SW 1271 (cell line): Measurements from ENCODE around the gene SPAG9.
"Not testable (repeated sequence)": the region's sequence is repeated elsewhere in the genome, so short reads cannot be mapped to it uniquely, and the experiment has no call there.

Experiments used
- DNase-seq, 2 experiments: peaks; one replicate each; lab custom pipeline; 2025; lab: John Stamatoyannopoulos, UW

The SPAG9 gene

DNA sequence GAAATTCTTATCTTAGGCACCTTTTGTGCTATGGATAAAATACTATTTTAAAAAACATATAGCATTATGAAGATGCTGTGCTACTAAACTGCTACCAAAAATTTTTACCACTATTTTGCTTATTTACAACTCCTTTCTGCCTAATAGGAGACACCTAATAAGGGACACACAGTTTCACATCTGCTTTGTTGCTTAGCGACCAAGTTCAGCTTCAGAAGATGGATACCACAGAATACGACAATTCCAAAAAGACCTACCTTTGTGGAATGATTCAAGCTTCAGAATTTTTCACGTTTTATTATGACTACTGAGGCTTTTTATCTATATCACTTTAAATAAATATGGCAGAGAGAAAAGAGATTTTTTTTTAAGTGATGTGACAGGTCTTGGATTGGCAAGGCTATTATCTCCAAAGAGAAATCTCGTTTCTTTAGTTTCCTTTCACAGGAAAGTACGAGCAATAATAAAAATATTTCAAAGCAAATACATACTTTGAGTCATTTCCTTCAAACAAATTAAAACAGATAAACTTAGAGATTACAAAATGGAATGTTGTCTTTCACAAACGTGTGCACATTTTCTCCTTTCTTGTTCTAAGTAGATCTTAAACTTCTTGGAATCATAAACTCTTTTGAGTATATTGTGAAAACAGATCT is 35.4 kb downstream of the SPAG9 start:
- DNase-seq: peak in 1 of 2 experiments; percentile 30

DNA sequence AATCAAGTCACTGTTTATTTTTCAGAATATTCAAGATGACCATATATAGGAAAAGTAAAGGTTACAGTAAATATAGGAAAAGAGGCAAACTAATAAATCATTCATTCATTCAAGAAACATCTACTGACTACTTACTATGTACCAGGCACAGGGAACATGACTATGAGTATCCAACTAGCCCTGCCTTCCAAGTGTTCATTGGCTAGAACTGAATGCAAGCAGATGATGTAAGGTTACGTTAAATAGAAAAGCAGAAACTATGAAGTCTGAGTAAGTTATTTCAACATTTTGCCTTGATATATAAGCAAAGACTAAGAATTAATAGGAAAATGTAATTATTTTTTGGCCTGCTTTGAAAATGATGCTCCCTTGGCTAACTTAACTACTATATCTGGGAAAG is 36.7 kb downstream of the SPAG9 start:
- no peak for DNase-seq

DNA sequence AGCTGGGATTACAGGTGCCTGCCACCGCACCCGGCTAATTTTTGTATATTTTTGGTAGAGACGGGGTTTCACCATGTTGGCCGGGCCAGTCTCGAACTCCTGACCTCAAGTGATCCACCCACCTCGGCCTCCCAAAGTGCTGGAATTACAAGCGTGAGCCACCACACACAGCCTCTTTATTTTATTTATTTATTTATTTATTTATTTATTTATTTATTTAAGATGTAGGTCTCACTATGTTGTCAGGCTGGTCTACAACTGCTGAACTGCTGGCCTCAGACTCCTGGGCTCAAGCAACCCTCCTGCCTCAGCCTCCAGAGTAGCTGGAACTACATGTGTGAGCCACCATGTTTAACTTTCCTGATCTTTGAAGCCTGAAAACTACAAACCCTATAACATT is 37.3 kb downstream of the SPAG9 start:
- DNase-seq: not testable (repeated sequence)

DNA sequence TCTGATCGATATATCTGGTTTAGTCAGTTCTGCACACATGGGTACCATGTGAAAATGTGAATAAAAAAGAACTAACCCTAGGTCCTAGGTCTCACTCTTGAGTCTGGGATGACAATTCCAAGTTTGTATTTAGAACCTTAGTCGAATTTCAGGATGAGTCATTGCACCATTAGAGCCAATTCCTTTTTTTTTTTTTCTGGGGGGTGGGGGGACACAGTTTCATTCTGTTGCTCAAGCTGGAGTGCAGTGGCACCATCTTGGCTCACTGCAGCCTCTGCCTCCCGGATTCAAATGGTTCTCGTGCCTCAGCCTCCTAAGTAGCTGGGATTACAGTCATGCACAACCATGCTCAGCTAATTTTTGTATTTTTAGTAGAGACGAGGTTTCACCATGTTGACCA is 41.6 kb downstream of the SPAG9 start:
- DNase-seq: no peak

DNA sequence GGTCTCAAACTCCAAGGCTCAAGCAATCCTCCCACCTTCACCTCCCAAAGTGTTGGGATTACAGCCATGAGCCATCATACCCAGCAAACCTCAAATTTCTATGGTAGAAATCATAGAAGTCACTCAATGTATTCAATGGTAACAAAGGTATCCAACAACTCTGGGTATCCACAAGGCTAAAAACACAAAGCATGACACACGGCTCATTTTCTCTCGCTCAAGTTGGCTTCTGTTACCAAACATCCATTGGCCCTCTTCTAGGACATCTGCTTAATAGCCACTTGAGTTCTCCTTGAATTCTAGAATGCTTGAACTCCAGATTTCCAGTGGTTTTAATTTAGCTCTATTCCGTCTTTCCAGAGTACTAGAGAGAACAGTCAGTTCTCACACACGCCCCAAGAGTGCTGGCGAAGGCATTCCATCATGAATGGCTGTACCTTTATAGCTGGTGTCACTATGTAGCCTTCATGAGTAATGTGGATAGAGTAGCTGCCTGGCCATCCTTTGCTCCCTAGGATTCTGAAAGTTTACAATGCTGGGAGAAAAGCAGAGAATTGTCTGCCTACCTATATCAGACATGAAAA is 42.6 kb downstream of the SPAG9 start:
- no peak for DNase-seq

DNA sequence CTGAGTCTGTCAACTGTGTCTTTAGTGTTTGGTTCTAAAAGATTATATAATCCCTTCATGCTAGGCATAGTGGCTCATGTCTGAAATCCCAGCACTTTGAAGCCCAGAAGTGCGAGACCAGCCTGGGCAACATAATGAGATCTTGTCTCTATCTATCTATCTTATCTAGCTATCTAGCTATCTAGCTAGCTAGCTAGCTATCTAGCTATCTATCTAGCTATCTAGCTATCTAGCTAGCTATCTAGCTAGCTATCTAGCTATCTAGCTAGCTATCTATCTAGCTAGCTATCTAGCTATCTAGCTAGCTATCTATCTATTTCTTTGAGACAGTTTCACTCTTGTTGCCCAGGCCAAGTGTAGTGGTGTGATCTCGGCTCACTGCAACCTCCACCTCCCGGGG is 43.8 kb downstream of the SPAG9 start:
- no peak for DNase-seq

DNA sequence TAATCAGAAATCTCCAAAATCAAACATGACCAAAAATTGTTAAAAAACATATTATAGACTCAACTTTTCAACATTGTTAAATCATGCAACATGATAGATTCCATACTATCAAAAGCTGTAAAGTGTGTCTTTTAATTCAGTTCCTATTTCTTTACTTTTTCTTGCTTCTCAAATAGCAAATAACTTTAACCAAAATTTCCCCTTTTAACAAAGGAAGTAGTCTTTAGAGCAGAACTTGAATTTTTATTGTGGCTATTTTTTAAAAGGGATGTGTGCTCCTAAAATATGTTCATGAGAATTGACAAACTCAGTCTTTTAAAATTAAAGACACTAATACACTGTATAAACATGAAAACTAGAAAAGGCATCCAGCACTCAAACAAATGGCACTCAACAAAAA is 49.1 kb downstream of the SPAG9 start:
- no peak for DNase-seq

DNA sequence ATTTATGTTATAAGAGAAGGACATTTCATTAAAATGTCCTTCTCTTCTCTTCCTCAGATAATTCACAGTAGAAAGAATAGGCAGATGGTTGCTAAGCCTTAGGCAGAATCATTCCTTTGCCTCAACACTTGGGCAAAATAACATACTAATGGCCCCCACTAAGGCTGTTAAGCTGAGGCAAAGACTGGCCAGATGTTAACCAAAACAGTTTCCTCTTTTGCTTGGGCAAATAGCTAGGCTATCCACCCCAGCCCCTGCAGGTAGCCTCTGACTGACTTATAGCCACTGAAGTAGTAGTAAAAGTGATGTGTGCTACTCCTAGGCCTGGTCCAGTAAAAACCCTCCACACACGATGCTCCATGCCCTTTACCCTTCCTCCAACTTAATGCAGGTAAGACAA is 55.2 kb downstream of the SPAG9 start:
- no peak for DNase-seq

DNA sequence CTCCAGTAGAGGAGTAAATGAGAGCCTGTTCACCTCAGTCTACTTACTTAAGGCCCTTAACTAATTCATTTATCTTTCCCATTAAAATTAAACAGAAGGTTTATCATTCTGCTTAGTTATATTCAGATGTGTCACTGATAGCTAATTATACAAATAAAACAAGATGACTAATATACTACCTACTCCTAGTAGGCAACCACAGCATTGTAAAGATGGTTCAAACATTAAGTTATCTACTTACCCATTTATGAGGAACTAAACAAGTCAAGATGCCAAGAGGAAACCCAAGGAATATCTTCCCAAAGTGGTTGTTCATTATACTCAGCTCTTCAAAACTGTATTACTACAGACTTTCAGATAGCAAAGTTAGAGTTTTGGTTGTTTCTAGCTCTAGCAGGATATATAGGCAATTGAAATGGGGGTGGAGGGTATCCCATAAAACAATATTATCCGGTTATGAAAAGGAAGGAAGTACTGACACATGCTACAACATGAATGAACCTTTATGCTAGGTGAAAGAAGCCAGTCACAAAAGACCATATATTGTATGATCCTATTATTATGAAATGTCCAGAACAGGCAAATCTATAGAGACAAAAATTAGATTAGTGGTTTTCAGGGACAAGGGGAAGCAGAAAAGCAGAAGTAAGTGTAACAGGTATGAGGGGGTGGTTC is 56.5 kb downstream of the SPAG9 start:
- no peak for DNase-seq

DNA sequence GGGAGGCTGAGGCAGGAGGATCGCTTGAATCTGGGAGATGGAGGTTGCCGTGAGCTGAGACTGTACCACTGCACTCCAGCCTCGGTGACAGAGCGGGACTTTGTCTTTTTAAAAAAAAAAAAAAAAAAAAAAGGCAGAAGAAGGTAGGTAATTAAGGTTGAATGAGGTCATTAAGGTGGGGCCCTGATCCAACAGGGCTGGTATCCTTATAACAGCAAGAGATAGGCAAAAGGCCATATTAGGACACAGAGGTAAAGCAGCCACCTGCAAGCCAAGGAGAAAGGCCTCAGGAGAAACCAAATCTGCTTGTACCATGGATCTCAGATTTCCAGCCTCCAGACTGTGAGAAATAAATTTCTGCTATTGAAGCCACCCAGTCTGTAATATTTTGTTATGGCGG is 60.3 kb downstream of the SPAG9 start:
- DNase-seq: no peak

DNA sequence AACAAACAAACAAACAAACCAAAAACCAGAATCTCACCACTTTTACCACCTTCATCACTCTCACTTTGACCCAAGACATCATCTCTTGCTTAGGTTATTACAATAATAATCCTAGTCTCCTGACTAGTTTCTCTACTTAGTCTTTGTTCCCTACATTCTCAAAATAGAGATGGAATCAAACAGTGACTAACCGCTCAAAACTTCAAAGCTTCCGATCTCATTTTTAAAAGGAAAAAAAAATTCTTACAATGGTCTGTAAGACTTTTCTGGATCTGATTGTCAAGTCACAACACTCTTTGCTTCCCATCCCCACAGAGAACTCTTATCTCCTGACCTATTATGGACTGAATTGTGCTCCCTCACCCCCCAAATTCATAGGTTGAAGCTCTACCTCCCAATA is 60.9 kb downstream of the SPAG9 start:
- peak in 1 of 2 experiments; percentile 32 for DNase-seq

DNA sequence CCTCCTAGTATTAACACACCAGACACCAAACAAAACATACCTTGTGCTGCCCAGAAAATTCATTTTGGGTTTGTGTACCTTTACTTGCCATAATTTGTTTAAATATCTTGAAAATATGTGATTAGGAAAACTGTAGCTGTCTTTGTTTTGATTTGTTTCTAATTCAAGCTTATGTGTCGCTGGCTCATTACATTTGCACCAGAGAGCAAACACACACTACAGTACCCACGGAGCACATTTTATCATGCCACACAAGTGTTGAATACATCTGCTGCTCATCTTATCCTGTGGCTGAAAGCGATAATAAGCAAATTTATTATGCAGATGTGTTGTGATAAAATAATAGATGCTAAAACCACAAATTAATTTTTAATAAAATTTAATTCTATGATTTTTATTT is 63.1 kb downstream of the SPAG9 start:
- no peak for DNase-seq

DNA sequence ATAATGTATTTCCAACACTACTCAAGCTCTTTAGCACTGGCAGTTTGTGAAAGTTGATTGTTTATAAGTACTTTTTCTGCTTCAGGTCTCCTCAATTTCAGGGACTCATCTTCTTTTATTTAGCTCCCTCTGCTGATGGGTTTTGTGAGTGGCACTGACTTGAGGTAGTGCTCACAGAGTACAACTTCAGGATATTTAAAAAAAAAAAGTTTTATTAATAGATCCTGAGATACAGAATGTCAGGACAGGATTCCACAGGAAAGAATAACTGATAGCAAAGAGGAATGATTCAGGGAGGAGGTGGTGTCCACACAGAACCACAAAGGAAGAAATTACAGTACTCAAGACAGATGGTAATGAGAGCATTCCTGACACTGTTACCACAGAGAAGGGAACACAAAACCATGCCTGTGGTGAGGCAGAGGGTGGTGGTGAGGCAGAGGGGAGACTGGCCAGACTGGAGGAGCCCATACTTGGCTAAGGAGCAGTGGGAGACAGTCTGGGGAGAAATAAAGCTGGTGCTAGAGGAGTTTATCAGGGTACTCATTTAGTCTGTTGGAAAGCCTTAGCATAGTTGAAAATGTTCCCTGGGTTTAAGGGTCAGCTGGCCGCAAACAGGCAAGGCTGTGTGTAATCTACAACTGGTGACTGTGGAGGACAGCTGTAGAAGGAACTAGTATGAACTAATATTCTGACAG is 63.7 kb downstream of the SPAG9 start:
- DNase-seq: peak in 1 of 2 experiments; percentile 60

DNA sequence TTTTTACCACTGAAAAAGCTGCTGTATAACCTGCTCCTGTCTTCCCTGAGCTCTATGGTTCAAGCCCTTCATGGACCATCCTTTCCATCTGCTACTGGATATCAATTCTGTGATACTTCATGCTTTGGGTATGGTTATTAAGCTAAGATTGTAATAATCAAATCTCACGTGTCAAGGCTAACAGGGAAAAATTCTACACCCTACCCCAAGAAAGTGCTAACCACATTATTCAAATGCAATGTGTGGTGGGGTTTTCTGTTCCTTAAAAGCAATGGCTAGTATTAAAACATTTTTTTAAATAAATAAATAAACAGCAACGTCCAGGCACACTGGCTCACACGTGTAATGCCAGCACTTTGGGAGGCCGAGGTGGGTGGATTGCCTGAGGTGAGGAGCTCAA is 65.9 kb downstream of the SPAG9 start:
- DNase-seq: no peak

DNA sequence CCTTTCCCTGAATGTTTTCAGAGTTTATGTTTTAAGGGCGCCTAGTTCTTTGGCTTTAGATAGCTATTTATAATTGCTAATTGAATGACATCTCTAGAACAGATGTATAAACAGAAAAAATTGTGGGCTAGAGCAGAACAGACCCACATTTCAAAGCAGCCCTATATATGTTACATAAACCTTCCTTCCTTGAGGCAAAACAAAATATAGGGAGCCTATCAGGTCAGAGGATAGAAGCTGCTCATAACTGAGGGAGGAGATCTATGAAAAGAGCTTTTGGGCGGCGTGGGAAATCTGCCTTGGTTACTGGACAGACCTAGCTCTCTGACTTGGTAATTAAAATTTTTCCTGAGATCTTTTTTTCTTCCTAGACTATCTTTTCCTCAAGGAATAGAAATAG is 68.4 kb downstream of the SPAG9 start:
- DNase-seq: no peak

DNA sequence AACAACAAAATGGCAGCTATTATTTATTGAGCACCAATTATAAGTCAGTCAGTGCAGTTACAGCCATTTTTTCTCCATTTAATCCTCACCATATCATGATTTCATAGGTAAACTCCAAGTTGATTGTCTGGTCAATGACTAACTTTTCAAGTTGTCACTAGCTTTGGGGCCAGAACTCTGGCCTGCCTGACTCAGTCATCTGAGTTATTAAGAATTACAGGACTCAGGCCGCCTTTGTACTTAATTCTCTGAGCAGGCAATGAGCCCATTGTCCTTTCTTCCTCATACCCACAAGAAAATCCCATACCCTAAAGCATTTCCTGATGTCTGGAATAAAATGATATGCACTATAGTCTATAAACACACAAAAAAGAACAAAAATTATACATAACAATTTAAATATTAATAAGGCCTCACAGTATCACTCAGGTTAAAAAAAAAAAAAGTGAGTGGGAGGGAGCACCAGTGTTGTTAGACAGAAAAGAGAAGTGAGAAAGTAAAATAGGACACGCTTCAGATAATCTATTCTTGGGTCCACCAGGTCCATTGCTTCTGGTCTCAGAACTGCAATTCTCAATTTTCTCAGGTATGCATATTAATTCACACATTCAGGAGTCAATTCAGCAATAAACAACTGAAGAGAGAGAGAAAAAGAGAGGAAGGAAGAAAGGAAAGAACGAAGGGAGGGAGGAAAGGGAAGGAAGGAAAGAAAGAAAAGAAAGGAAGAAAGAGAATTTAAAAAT is 70.2 kb downstream of the SPAG9 start:
- DNase-seq: no peak

DNA sequence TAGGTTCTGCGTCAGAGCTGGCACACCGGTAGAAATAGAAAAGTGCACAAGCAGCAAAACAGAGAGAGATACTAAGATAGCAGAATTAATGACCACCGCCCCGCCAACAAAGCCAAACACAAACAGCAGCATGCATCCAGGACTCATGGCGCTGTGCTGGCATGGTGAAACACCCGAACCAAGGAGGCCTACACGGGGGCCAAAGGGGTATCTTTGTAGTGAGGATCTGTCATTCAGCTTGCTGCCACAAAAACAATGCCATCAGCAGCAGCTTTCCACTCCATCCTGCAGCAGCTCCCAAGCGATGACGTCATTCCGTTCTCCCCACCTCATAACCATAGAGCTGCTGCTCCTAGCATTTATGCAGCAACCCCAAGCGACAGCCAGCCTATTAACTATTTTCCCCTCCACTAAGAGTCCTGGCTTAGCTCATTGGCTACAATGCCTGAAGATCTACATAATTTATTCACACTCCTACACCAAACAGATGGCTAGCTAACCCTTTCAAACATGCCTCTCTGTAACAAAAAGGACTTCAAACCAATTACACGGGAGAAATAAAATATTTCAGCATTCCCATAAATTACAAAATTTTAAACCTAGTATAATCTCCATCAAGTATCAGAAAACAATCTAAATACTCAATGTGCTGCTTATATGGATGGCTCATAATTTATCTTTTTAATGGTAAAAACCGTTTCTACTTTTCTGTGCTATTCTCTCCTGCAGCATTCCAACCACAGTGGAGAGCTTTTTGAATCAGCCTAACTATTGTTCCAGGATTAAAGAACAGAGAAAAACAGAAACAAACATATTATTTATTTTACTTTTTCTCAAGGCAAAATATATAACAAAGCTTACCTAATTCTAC is 73.9 kb downstream of the SPAG9 start:
- DNase-seq: no peak

DNA sequence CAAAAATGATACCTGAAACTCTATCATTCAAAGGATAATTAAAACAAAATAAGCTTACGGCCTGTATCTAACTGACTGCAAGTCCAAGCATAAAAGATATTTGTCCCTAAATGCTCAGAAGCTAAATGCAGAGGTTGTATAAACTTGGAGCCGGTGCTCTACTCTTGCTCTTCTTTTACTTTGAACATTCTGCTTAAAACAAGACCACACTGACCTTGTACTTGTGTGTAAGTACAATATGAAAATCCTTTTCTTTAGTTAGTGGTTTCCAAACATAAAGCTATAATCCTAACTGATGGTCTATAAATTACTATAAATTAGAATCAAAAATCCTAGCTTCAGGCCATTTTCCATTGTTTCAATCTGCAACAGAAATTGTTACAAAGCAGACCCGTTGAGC is 74.6 kb downstream of the SPAG9 start:
- DNase-seq: no peak

DNA sequence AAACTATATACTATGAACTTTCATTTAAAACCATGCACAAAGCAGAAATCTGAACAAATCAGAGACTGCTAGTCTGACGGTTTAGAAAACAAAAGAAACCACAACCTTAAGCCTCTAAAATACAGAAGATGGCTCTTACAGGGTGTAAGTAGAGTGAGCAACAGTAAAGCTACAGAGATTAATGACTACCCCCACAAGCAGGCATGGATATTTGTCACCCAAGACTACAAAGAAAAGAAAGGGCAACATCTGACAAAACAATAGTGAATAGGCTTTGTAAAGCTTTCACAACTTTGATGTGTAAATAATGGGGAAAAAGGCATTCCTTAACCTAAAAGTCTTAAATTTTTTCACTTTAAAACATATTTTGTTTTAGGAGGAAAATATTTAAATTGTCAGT is 75.0 kb downstream of the SPAG9 start:
- DNase-seq: no peak

DNA sequence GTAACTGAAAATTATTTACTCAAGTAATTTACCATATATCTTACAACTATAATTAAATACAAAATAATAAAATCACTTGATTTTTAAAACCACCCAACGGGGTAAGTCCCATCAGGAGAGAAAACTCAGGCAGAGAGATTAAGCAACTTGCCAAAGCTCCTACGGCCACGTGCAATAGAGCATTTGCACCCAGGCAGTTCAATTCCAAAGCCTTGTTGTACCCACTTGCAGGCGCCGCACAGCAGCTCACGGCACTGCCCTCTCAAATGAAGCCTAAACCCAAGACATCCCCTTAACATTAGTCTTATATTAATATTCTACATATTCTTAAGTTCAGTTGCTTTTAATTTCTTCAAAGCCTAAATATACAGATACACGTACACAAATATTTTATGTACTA is 75.7 kb downstream of the SPAG9 start:
- DNase-seq: no peak

DNA sequence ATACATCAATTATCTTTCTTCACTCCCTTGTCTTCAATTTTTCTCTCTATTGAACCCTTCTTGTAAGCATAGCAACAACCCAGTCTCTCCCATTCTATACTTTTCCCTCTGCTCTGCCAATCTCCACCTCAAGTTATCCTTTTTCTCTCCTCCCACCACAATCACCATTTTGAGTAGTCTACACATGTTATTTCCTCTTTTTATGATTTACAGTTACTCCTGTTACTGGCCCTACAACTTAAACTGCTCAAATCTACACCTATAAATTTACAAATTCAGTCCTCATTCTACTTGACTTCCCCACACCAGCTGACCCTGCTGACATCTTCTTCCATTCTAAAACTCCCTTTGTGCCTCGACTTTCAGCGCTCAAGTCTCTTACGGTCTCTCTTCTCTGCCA is 84.6 kb downstream of the SPAG9 start:
- DNase-seq: no peak
